DOHH2 (cell line): ENCODE data around the gene GPR61.

ENCODE experiments used
- H3F3A ChIP-seq: fragments of 200-600 bp; sonication (generic), shearing (Covaris generic); 2 replicates; pipeline ENCODE4 v1.6.0; 2016; ENCODE audit warnings: antibody characterized with exemption, mild to moderate bottlenecking; ENCODE audit not compliant: control insufficient read depth, insufficient read depth
- H3K27ac ChIP-seq: fragments of 200-600 bp; sonication (generic); 2 replicates; pipeline ENCODE4 v1.5.1; 2014; ENCODE audit warnings: low read depth, mild to moderate bottlenecking, low read length, moderate library complexity
- H3K27me3 ChIP-seq: fragments of 200-600 bp; sonication (generic); 2 replicates; pipeline ENCODE4 v1.6.1; 2014; ENCODE audit warnings: mild to moderate bottlenecking, low read length, mixed read lengths; ENCODE audit not compliant: control insufficient read depth
- H3K36me3 ChIP-seq: fragments of 200-600 bp; sonication (generic); 2 replicates; pipeline ENCODE4 v1.6.1; 2014; ENCODE audit warnings: mild to moderate bottlenecking, low read length, moderate library complexity, mixed read lengths; ENCODE audit not compliant: control insufficient read depth
- H3K4me1 ChIP-seq: fragments of 200-600 bp; sonication (generic); 2 replicates; pipeline ENCODE4 v1.6.1; 2014; ENCODE audit warnings: mild to moderate bottlenecking, low read length, mixed read lengths; ENCODE audit not compliant: control insufficient read depth
- H3K4me2 ChIP-seq: fragments of 200-600 bp; sonication (generic); 2 replicates; pipeline ENCODE4 v1.6.0; 2014; ENCODE audit warnings: mild to moderate bottlenecking, low read length, moderate library complexity
- H3K4me3 ChIP-seq: fragments of 200-600 bp; sonication (generic); 2 replicates; pipeline ENCODE4 v1.5.1; 2014; ENCODE audit warnings: mild to moderate bottlenecking, low read length, mixed read lengths
- H3K79me2 ChIP-seq: fragments of 200-600 bp; sonication (generic); 2 replicates; pipeline ENCODE4 v1.6.1; 2014; ENCODE audit warnings: mild to moderate bottlenecking, low read length, mixed read lengths; ENCODE audit not compliant: control insufficient read depth
- H3K9me2 ChIP-seq: fragments of 200-600 bp; sonication (generic); replicated peaks from 2 replicates; pipeline ENCODE4 v1.6.1; 2014; ENCODE audit warnings: mild to moderate bottlenecking, low read length, mixed read lengths; ENCODE audit not compliant: control insufficient read depth
- H3K9me3 ChIP-seq: fragments of 200-600 bp; sonication (generic); 2 replicates; pipeline ENCODE4 v1.6.1; 2014; ENCODE audit warnings: antibody characterized with exemption, low read length, mixed read lengths; ENCODE audit not compliant: control insufficient read depth, insufficient read depth
- H4K20me1 ChIP-seq: fragments of 200-600 bp; sonication (generic); 2 replicates; pipeline ENCODE4 v1.6.0; 2014; ENCODE audit warnings: low read depth, mild to moderate bottlenecking, antibody characterized with exemption, low read length, moderate library complexity; ENCODE audit not compliant: control insufficient read depth, insufficient read depth
- EZH2phosphoT487 ChIP-seq: fragments of 200-600 bp; sonication (generic); IDR thresholded peaks from 2 replicates; pipeline ENCODE4 v1.6.1; 2017; ENCODE audit warnings: borderline replicate concordance, mild to moderate bottlenecking, antibody characterized with exemption, low read length, moderate library complexity, mixed read lengths
- TF ChIP-seq, protein P1 (sequence below): fragments of 200-600 bp; sonication (generic); IDR thresholded peaks from one replicate; pipeline ENCODE4 v1.5.1; 2014; ENCODE audit warnings: antibody characterized with exemption, mild to moderate bottlenecking, low read depth, low read length; ENCODE audit not compliant: poor library complexity, severe bottlenecking

Gene GPR61

DNA sequence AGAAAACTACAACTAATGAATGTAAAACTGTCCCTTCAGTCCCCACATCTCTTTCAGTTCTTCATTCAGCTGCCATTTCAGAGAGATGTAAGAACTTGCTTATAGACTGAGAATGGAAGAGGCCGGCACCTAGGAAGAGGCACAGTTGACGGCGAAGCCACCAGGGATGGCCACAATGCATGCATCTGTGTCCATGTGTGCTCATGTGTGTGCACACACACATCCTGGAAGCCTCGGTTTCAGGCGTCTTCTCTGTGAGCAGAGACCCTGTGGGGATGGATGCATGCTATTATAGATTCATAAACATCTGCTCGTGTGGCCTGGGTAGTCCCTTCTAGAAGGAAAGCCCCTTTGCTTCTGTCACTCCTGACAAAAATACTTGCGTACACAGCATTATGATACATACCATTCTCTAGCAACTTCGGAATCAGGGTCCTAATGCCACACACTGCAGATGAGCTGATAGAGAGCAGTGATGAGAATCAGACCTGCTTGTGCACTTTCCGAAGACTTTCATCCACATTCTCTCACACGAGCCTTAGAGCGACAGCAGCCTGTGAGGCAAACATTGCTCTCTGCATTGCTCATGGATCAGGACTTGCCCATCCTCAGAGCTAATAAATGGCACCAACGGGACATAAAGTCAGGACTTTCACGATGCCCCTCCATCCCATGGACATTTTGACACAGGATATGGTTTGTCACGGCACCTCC, 12.4 kb upstream of the GPR61 start:
- Histone ChIP-seq H3F3A (no peaks in the 10 kb centered on the region), H3K27ac (no peak overlapping the region), H3K4me1 (no peaks in the 10 kb centered on the region; the same call in 1 of the 2 replicates), H3K79me2 (no peaks in the 10 kb centered on the region), H3K9me2 (no peaks in the 10 kb centered on the region), H3K36me3 (no peaks in the 10 kb centered on the region), H3K4me2 (no peak overlapping the region), H3K4me3 (no peak overlapping the region), H3K27me3 (peaks cover 24% of the 10 kb centered on the region), H4K20me1 (no peaks in the 10 kb centered on the region), H3K9me3 (no peaks in the 10 kb centered on the region)
- TF ChIP-seq, protein P1, sequence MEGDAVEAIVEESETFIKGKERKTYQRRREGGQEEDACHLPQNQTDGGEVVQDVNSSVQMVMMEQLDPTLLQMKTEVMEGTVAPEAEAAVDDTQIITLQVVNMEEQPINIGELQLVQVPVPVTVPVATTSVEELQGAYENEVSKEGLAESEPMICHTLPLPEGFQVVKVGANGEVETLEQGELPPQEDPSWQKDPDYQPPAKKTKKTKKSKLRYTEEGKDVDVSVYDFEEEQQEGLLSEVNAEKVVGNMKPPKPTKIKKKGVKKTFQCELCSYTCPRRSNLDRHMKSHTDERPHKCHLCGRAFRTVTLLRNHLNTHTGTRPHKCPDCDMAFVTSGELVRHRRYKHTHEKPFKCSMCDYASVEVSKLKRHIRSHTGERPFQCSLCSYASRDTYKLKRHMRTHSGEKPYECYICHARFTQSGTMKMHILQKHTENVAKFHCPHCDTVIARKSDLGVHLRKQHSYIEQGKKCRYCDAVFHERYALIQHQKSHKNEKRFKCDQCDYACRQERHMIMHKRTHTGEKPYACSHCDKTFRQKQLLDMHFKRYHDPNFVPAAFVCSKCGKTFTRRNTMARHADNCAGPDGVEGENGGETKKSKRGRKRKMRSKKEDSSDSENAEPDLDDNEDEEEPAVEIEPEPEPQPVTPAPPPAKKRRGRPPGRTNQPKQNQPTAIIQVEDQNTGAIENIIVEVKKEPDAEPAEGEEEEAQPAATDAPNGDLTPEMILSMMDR = no peak
- no peak for TF ChIP-seq EZH2phosphoT487

DNA sequence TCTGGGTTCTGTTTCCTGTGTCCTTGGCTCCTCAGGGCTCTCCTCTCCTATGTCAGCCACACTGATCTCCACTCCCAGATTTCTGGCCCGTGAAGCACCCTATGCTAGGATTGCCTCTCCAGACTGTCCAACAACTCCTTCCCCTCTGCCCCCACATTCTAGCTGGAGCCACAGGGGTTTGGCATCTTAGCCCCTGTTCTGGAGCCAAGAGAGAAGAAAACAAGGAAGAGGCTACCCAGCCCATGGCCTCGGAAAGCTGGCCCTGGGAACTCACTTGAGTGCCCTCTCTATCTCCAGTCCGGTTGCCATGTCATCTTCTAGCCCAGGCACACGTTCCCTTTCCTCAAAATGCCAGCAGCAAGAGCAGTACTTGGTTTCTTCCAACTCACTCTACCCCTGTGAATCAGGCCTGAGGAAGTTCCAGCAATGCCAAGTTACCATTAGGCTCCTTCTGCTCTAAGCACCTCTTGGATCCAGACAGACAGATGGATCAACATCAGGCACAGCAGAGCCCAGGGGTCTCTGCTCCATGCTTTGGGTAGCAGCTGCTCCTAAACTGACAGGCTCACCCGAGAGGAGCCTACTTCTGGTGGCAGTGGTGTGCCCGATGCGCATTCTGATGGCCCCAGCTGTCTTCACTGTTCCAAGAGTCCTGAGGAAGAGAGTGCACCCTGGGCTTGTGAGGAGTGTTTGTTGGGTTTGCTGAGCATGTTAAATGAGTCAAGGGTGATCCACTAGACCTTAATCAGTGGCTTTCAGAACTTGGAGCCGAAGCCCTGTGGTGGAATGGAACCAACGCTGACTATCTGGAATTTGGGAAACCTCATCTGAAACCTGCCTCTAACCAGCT, 11.6 kb upstream of the GPR61 start:
- no peaks in the 10 kb centered on the region for H3F3A ChIP-seq
- no peak overlapping the region for H3K27ac ChIP-seq
- H3K4me2 ChIP-seq = no peak overlapping the region
- H3K4me1 ChIP-seq = peaks cover 5% of the 10 kb centered on the region
- H3K36me3 ChIP-seq = no peaks in the 10 kb centered on the region
- H3K27me3 ChIP-seq = peaks cover 19% of the 10 kb centered on the region
- H4K20me1 ChIP-seq = no peaks in the 10 kb centered on the region
- H3K79me2 ChIP-seq = no peaks in the 10 kb centered on the region
- H3K9me3 ChIP-seq = no peaks in the 10 kb centered on the region
- no peak overlapping the region for H3K4me3 ChIP-seq
- no peak for TF ChIP-seq EZH2phosphoT487
- TF ChIP-seq, protein P1 = no peak
- no peaks in the 10 kb centered on the region for H3K9me2 ChIP-seq

DNA sequence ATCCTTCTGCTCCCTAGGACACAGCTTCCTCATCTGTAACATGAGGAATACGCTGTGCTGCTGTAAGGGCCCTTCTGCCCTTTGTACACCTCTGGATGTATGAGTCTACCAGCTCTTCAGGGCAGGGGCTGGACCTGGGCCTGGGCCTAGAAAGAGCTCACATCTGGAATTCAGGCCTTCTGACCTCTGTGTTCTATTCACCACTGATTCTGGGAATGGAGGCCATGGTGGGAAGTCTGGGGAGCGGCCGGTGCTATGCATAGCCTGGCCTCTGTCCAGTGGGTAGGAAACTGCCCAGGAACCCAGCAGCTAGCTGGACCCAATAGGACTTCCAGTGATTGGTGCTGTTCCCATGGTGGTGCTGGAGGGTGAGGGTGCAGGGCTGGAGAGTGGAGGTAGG, 11.0 kb upstream of the GPR61 start:
- Histone ChIP-seq H3K27me3 (peaks cover 18% of the 10 kb centered on the region), H3K4me3 (no peak overlapping the region), H3K9me2 (no peaks in the 10 kb centered on the region), H4K20me1 (no peaks in the 10 kb centered on the region), H3K79me2 (no peaks in the 10 kb centered on the region), H3F3A (no peaks in the 10 kb centered on the region), H3K9me3 (no peaks in the 10 kb centered on the region), H3K36me3 (no peaks in the 10 kb centered on the region), H3K27ac (no peak overlapping the region), H3K4me1 (peaks cover 5% of the 10 kb centered on the region), H3K4me2 (no peak overlapping the region)
- no peak for TF ChIP-seq EZH2phosphoT487
- TF ChIP-seq, protein P1 = no peak
